GM19395 (cell line): ENCODE data around the gene SHH.

Experiments used
- ATAC-seq: cut with Tn5 transposase; IDR thresholded peaks from one replicate; pipeline ENCODE4 v1.9.1; 2021; ENCODE audit warnings: mild to moderate bottlenecking, moderate library complexity; ENCODE audit not compliant: unreplicated experiment

SHH gene

GRCh38 chr7:155766966-155767916 lies 45.0 kb downstream of the SHH start:
- ATAC-seq, result no peak

GRCh38 chr7:155766386-155766785 lies 45.9 kb downstream of the SHH start:
- ATAC-seq, result no peak

- no peak for ATAC-seq
Observed at GRCh38 chr7:155765458-155765857, 46.8 kb downstream of the SHH start.

GRCh38 chr7:155764438-155764793 lies 47.8 kb downstream of the SHH start:
- peak; percentile 71 for ATAC-seq

GRCh38 chr7:155763691-155764437 lies 48.4 kb downstream of the SHH start:
- ATAC-seq, result peak; percentile 76

GRCh38 chr7:155763122-155763521 lies 49.1 kb downstream of the SHH start:
- no peak for ATAC-seq

- ATAC-seq, result no peak
Observed at GRCh38 chr7:155762655-155763054, 49.6 kb downstream of the SHH start.

- no peak for ATAC-seq
Observed at GRCh38 chr7:155762036-155762435, 50.2 kb downstream of the SHH start.

GRCh38 chr7:155761162-155761561 lies 51.1 kb downstream of the SHH start:
- ATAC-seq, result no peak

- no peak for ATAC-seq
Observed at GRCh38 chr7:155759740-155760430, 52.4 kb downstream of the SHH start.

GRCh38 chr7:155758348-155758747 lies 53.9 kb downstream of the SHH start:
- no peak for ATAC-seq

GRCh38 chr7:155756322-155756721 lies 55.9 kb downstream of the SHH start:
- no peak for ATAC-seq

GRCh38 chr7:155755026-155755425 lies 57.2 kb downstream of the SHH start:
- no peak for ATAC-seq

- no peak for ATAC-seq
Observed at GRCh38 chr7:155754165-155754564, 58.1 kb downstream of the SHH start.

- ATAC-seq, result no peak
Observed at GRCh38 chr7:155753446-155753965, 58.8 kb downstream of the SHH start.

- peak; percentile 68 for ATAC-seq
Observed at GRCh38 chr7:155752756-155753445, 59.4 kb downstream of the SHH start.

- ATAC-seq, result no peak
Observed at GRCh38 chr7:155751409-155751808, 60.9 kb downstream of the SHH start.

GRCh38 chr7:155750255-155751125 lies 61.8 kb downstream of the SHH start:
- no peak for ATAC-seq
